Right lobe of liver (tissue), 4 donors: ENCODE data around the gene SPOPL.

ENCODE experiments used
- POLR2A ChIP-seq: fragments of 450-650 bp; IDR thresholded peaks from one replicate; pipeline ENCODE4 v1.6.1; 2017; ENCODE audit warnings: antibody characterized with exemption, mild to moderate bottlenecking
- TF ChIP-seq, protein P1 (sequence below), 4 donors: fragments of 200-600 bp in 3 of 4; fragments of 450-650 bp in 1 of 4; IDR thresholded peaks; one replicate each; pipeline versions ENCODE4 v1.5.1 to v1.8.0; 2016 to 2022; ENCODE audit warnings: antibody characterized with exemption in 4 of 4, mild to moderate bottlenecking in 2 of 4
- donor health status: DM: no; HTN: no; CAD: no.
- donor health status: DM: no; HTN: no; CAD: no.
- donor health status: DM: no; HTN: yes; CAD: no.

DNA sequence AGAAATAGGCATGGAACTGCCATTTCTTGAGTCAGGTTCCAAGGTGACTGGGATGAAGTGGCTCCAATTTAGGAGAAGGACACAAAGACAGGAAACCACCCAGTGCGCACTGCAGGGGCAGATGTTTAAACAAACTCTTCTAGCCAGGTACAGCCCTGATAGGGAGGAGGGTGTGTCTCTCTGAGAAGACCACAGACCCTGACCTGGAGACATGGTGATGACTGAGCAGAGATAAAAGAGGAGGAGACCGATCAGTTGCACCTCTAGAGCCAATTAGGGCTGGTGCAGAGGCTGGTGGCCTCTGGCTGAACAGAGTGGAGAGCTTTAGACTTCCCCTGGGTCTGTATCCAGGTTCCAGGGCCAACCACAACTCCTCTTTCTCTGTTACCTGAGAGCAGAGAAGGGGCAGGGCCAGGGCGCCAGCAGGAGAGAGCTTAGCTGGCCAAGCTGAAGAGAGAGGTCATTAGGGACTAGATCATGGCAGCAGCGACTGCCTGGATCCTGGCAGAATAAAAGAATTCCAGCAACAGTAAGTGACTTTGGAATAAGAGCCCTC, 5.4 kb upstream of the SPOPL start:
- TF ChIP-seq, protein P1, sequence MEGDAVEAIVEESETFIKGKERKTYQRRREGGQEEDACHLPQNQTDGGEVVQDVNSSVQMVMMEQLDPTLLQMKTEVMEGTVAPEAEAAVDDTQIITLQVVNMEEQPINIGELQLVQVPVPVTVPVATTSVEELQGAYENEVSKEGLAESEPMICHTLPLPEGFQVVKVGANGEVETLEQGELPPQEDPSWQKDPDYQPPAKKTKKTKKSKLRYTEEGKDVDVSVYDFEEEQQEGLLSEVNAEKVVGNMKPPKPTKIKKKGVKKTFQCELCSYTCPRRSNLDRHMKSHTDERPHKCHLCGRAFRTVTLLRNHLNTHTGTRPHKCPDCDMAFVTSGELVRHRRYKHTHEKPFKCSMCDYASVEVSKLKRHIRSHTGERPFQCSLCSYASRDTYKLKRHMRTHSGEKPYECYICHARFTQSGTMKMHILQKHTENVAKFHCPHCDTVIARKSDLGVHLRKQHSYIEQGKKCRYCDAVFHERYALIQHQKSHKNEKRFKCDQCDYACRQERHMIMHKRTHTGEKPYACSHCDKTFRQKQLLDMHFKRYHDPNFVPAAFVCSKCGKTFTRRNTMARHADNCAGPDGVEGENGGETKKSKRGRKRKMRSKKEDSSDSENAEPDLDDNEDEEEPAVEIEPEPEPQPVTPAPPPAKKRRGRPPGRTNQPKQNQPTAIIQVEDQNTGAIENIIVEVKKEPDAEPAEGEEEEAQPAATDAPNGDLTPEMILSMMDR (IDR thresholded peaks at IDR 0.05): no peak
- TF ChIP-seq POLR2A: no peak
